Hair follicular keratinocyte (primary cell): ENCODE data around the gene NOC2L. TPM values are rescaled to one million over a fixed set of nuclear protein-coding genes. Genes with fewer than 3 reads are reported as not detected.

Experiments
- total RNA-seq: library from RNA; depleted of rRNA; stranded (reverse); fragments of >200 nt; gene quantifications from 2 replicates; pipeline ENCODE4 v1.2.3, GENCODE V29; 2015

The NOC2L gene
- 72.7 and 142 TPM in 2 replicates for total RNA-seq

DNA sequence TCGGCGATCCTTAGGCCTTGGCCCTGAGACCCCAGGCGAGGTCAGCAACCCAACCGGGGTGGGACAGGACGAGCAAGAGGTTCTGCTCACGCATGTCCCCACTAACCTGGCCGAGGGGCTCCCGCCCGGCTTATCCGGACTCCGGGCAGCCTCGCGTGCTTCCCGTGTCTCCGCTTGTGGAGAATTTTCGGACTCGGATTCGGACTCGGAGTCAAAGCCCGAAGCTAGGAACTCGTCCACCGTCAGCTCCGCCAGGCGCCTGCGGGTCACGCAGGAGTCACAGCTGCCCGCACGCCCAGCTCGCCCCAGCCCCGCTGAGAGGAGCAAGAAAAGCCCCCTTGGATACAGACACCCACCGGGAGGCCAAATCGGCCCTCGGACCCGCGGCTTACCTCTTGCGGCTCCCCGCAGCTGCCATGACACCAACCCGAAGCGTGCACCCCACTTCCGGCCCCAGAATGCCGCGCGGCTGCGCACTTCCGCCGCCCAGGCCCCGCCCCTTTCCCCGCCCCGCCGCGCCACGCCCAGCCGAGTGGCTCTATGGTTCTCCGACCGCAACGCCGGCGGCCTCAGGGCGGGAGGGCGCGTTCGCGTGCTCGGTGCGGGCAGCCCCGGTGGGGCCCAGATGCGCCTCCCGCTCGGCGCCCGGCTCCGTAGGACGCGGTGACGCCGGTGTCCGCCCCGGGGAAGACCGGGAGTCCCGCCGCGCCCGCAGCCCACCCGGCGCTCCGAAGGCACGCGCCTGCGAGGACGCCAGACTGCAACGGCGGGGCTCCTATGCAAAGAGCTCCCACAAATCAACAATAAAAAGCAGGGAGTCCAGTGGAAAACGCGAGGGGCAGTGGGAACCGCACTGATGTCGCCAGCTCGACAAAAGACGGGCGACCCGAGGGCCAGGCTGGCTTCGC lies at the start of gene NOC2L:
TSS of gene NOC2L (minus strand) at position 434 of the 908 bp plus-strand sequence. CDS start at position 418, 16 bp downstream.

DNA sequence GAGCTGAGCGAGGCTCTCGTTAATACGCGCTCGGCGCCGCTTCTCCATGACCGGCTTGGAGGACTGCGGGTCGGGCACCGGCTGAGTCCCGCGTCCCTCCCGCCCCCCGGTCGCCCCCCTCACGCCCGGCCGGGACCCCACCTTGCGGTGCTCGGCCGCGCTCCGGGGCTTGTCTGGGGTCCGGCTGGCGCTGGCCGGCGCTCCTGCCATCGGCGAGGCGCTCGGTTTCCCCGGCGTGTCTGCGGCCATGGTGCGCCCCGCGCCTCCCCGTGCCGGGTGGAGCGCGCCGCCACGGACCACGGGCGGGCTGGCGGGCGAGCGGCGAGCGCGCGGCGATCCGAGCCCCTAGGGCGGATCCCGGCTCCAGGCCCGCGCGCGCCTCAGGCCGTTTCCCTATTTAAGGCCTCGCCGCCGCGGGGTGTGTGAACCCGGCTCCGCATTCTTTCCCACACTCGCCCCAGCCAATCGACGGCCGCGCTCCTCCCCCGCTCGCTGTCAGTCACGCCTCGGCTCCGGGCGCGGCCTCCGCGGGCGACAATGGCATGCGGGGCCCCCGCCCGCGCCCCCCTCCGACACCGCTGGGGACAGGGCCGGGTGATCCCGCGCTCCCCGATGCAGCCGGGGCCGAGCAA lies 40.8 kb upstream of the NOC2L start, which contains the start of gene HES4:
TSS of gene HES4 (minus strand) at position 373 of the 632 bp plus-strand sequence. CDS start at position 249, 124 bp downstream.

GRCh38 chr1:981955-982558 lies 23.0 kb upstream of the NOC2L start, which contains the start of gene PERM1:
PERM1 (minus strand) TSS chr1:982093; CDS start chr1:981029, 1,064 bp downstream.

GRCh38 chr1:966135-966703 lies 7.2 kb upstream of the NOC2L start, which contains the start of gene PLEKHN1:
PLEKHN1 (plus strand) TSS chr1:966482; CDS start chr1:966532, 50 bp downstream.

GRCh38 chr1:960363-961131 lies 1.5 kb upstream of the NOC2L start, which contains the start of gene KLHL17:
KLHL17 (plus strand) TSS chr1:960584; CDS start chr1:960694, 110 bp downstream.

DNA sequence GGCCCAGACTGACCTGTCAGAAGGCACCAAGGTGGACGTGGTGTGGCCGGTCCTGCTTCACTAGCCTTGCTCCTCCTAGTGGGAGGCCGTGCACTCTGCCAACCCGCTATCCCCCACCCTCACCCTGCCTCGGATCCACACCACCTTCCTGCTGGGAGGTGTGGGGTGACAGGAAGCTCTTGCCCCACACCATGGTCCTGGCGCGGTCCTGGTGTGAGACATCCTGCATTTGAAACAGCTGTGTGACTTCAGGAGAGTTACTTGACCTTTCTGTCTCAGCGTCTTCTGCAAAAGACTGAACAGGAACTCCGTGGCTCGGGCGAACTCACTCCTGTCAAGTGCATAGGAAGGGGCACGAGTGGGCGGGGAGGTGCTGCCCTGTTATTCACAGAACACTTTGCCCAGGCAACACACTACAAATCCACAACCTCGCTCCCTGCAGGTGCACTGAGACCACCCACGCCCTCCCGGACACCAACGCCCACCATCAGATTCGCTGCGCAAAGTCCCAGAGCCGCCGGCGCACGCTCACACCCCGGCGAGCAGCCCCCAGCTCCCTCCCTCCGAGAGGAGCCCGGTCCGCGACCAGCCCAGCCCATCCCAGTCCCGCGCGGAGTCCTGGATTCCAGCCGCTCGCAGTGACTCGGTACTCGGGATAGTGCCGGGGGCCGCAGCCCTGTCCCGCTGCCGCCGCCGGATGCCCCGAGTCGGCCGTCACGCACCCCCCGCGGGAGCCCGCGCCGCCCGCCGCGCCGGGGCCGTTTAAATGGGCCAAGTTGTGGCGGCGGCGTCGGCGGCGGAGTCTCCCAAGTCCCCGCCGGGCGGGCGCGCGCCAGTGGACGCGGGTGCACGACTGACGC lies 35.7 kb downstream of the NOC2L start, which contains the start of gene SAMD11:
TSS of gene SAMD11 (plus strand) at position 793 of the 860 bp plus-strand sequence. CDS start 509 bp downstream, outside the sequence.

Other genes starting within 250 kb of the NOC2L start
- 0.08 TPM in 2 replicates for gene SAMD11, start 35.3 kb downstream of the NOC2L start, total RNA-seq
- gene KLHL17, start 1.3 kb upstream of the NOC2L start, total RNA-seq = 9.5 and 10.2 TPM in 2 replicates
- 4.0 and 10.2 TPM in 2 replicates for gene PLEKHN1, start 7.2 kb upstream of the NOC2L start, total RNA-seq
- gene PERM1, start 22.8 kb upstream of the NOC2L start, total RNA-seq = 0.23 TPM in 1 of 2 replicates, not detected in the other
- gene HES4, start 40.8 kb upstream of the NOC2L start, total RNA-seq = 3.0 and 5.6 TPM in 2 replicates
- gene ISG15, start 54.2 kb upstream of the NOC2L start, total RNA-seq = 29.4 and 34.9 TPM in 2 replicates
- gene AGRN, start 60.9 kb upstream of the NOC2L start, total RNA-seq = 211 and 412 TPM in 2 replicates
- gene RNF223, start 115.0 kb upstream of the NOC2L start, total RNA-seq = 0.08 and 0.15 TPM in 2 replicates
- gene C1orf159, start 156.8 kb upstream of the NOC2L start, total RNA-seq = 19.8 and 25.9 TPM in 2 replicates
- gene TTLL10, start 214.6 kb upstream of the NOC2L start, total RNA-seq = not detected in 2 replicates
- gene TNFRSF18, start 247.3 kb upstream of the NOC2L start, total RNA-seq = not detected in 2 replicates